HG03575 (cell line): Measurements from ENCODE around the gene KRTAP4-3.
"Not testable (repeated sequence)": the region's sequence is repeated elsewhere in the genome, so short reads cannot be mapped to it uniquely, and the experiment has no call there.

ENCODE experiments used
- ATAC-seq: cut with Tn5 transposase; IDR thresholded peaks from one replicate; pipeline ENCODE4 v1.9.1; 2021; ENCODE audit not compliant: unreplicated experiment, insufficient number of reproducible peaks, low FRiP score; ENCODE audit errors: extremely low read depth

The KRTAP4-3 gene

GRCh38 chr17:41123292-41123990 is 44.6 kb downstream of the KRTAP4-3 start:
- ATAC-seq, result not testable (repeated sequence)

GRCh38 chr17:41121742-41122141 is 46.3 kb downstream of the KRTAP4-3 start:
- ATAC-seq, result no peak

DNA sequence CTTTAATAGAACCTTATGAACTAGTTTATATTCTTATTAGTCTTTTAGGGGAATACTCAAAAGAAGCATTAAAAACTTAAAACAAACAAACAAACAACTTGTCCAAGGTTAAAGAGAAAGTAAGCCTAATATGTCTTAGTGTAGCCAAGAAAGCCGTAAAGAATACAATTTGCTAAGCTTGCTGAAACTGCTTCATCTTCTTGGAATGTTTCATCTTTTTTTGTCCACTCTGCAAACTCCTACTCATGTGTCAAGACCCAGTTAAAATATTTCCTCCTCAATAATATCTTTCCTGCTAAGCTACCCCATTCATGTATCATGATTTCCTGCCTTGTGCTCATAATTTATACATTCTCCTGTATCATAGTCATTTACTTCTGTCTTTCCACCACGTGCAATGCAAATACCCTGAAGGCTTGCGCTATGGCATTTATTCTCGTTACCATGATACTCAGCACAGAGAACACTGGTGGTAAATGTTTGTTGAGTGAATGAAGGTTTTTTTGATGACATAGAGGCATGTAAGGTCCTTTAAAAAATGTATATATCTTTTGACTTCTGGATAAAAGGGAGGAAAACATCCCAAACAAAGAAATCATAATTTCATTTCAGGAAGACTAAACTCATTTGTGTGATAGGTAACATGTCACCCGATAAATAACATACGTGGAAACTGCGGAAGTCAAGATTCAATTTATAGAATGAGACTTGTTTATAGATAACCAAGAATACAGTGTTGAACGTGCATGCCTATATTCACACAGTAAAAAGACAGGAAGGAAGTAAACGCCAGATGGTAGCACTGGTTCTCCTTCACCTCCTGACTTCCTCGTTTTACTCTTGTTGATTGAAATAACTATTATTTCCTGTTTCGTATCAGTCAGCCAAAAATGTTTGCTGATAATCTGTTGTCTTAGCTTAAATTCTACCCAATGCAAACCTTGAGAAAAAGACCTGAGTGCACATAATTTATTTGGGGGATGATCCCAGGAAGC is 48.0 kb downstream of the KRTAP4-3 start:
- ATAC-seq, result not testable (repeated sequence)

GRCh38 chr17:41118721-41119120 is 49.3 kb downstream of the KRTAP4-3 start:
- no peak for ATAC-seq

- not testable (repeated sequence) for ATAC-seq
These were observed 50.1 kb downstream of the KRTAP4-3 start, which contains the start of gene KRTAP4-11 for GRCh38 chr17:41117846-41118386. Gene KRTAP4-11 (minus strand): TSS chr17:41118373. CDS start chr17:41118315, 58 bp downstream.
